HG03060 (cell line): Measurements from ENCODE around the gene CDIPT.

ENCODE experiments used
- ATAC-seq: cut with Tn5 transposase; IDR thresholded peaks from one replicate; pipeline ENCODE4 v1.9.1; 2021; ENCODE audit warnings: low read depth, moderate number of reproducible peaks; ENCODE audit not compliant: unreplicated experiment

CDIPT gene

GRCh38 chr16:29813644-29814562 lies 49.1 kb downstream of the CDIPT start:
- no peak for ATAC-seq

- no peak for ATAC-seq
Observed at GRCh38 chr16:29812754-29813643, 50.0 kb downstream of the CDIPT start.

- ATAC-seq, result no peak
Observed at GRCh38 chr16:29811896-29812665, 50.9 kb downstream of the CDIPT start, which contains the start of gene PRRT2. Gene PRRT2 (plus strand): TSS chr16:29812193. CDS start chr16:29813055, 862 bp downstream.

GRCh38 chr16:29811170-29811895 lies 51.7 kb downstream of the CDIPT start:
- no peak for ATAC-seq

GRCh38 chr16:29810699-29811169 lies 52.3 kb downstream of the CDIPT start:
- ATAC-seq, result no peak

- no peak for ATAC-seq
Observed at GRCh38 chr16:29809850-29810698, 53.0 kb downstream of the CDIPT start.

- ATAC-seq, result no peak
Observed at GRCh38 chr16:29809031-29809747, 53.8 kb downstream of the CDIPT start.
